Tibial artery (tissue), 4 donors: ENCODE results near the gene KDM6B.

ENCODE experiments used
- DNase-seq, 2 donors: peaks; one replicate each; pipeline ENCODE4 v3.0.0-alpha.2; 2019
- H3K27ac ChIP-seq, 2 donors: fragments of 200-600 bp; sonication (generic) in 1 of 2; 1 replicate in 1 of 2; 2 replicates in 1 of 2; pipeline ENCODE4 v1.5.1; 2018 to 2019; ENCODE audit warnings: mild to moderate bottlenecking in 1 of 2
- H3K27me3 ChIP-seq, 2 donors: fragments of 200-600 bp; sonication (generic) in 1 of 2; one replicate each; pipeline versions ENCODE4 v1.5.1 to v1.6.0; 2016 to 2019
- H3K36me3 ChIP-seq, 3 donors: fragments of 200-600 bp; sonication (generic) in 2 of 3; one replicate each; pipeline ENCODE4 v1.5.1; 2016 to 2019; ENCODE audit warnings: mild to moderate bottlenecking in 2 of 3
- H3K4me1 ChIP-seq, 4 donors: fragments of 200-600 bp; sonication (generic) in 2 of 4; 1 replicate in 3 of 4; 2 replicates in 1 of 4; pipeline ENCODE4 v1.5.1; 2016 to 2019
- H3K4me3 ChIP-seq, 2 donors: fragments of 200-600 bp; sonication (generic) in 1 of 2; 1 replicate in 1 of 2; 2 replicates in 1 of 2; pipeline ENCODE4 v1.5.1; 2018 to 2019; ENCODE audit warnings: mild to moderate bottlenecking in 2 of 2
- H3K9me3 ChIP-seq, 3 donors: fragments of 200-600 bp; sonication (generic) in 1 of 3; one replicate each; pipeline ENCODE4 v1.5.1; 2016 to 2019
- intact Hi-C: fragments of 100-400 bp; cut with DNase I; formaldehyde crosslinking; loops from one replicate; pipeline ENCODE4 v1.15.0; 2023; ENCODE audit warnings: low total_unique reads
- TF ChIP-seq, protein P1 (sequence below), 2 experiments: fragments of 200-600 bp in 1 of 2; fragments of 450-650 bp in 1 of 2; IDR thresholded peaks; one replicate each; pipeline ENCODE4 v1.5.1; 2017 to 2019; ENCODE audit warnings: antibody characterized with exemption in 2 of 2, mild to moderate bottlenecking in 1 of 2, moderate library complexity in 1 of 2

The KDM6B gene

DNA sequence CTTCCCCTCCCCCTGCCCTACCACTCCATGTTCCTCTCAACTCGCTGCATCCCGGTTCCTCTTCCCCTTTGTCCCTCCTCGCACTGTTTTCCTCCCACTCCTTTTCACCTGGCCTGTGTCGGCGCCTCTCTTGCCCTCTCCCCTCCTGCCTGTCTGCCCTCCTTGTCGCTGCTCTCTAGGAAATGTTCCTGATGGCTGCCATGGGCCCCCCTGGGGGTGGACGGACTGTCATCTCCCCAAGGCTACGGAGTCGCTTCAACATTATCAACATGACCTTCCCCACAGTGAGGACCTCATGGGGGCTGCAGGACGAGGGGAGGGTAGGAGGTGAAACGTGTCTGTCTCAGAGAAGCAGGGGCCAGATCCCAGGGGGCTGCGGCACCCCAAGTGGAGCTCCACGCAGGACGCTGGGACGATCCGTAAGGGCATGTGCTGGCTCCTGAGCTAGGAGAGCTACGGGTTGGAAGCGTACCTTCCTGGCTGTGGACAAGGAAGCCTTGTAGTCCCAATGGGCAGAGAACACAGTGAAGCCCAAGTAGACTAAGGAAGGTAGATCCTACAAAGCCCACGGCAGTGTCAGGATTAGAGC, 39.8 kb upstream of the KDM6B start:
- H3K27ac ChIP-seq: no peak overlapping the region
- intact Hi-C loops: no loop called here
- no peak overlapping the region for H3K4me3 ChIP-seq
- TF ChIP-seq, protein P1, sequence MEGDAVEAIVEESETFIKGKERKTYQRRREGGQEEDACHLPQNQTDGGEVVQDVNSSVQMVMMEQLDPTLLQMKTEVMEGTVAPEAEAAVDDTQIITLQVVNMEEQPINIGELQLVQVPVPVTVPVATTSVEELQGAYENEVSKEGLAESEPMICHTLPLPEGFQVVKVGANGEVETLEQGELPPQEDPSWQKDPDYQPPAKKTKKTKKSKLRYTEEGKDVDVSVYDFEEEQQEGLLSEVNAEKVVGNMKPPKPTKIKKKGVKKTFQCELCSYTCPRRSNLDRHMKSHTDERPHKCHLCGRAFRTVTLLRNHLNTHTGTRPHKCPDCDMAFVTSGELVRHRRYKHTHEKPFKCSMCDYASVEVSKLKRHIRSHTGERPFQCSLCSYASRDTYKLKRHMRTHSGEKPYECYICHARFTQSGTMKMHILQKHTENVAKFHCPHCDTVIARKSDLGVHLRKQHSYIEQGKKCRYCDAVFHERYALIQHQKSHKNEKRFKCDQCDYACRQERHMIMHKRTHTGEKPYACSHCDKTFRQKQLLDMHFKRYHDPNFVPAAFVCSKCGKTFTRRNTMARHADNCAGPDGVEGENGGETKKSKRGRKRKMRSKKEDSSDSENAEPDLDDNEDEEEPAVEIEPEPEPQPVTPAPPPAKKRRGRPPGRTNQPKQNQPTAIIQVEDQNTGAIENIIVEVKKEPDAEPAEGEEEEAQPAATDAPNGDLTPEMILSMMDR (IDR thresholded peaks at IDR 0.05): no peak
- H3K4me1 ChIP-seq: no peaks in the 10 kb centered on the region
- DNase-seq: no peak
- no peaks in the 10 kb centered on the region for H3K9me3 ChIP-seq
- H3K27me3 ChIP-seq: peaks cover 0 to 5% of the 10 kb centered on the region in 2 donors
- no peaks in the 10 kb centered on the region for H3K36me3 ChIP-seq

DNA sequence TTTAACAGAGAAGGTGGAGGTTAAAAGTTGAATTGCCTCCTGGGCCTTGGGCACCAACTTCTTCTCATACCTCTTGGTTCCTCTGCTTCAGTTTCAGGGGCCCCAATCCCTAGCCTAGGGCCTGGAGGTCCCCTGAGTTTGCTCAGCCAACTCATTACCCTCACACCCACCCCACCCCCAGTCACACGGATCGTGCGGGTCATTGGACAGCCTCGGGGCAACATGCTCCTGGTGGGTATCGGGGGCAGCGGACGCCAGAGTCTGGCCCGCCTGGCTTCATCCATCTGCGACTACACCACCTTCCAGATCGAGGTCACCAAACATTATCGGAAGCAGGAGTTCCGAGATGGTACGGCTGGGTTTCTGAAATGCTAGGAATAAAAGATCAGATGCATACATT, 36.0 kb upstream of the KDM6B start:
- H3K27me3 ChIP-seq: peaks cover 0 to 11% of the 10 kb centered on the region in 2 donors
- H3K36me3 ChIP-seq: no peaks in the 10 kb centered on the region
- no peak for DNase-seq
- no peak overlapping the region for H3K4me3 ChIP-seq
- no peaks in the 10 kb centered on the region for H3K9me3 ChIP-seq
- H3K27ac ChIP-seq: no peak overlapping the region
- H3K4me1 ChIP-seq: no peaks in the 10 kb centered on the region
- intact Hi-C loops: no loop called here
- TF ChIP-seq, protein P1 (IDR thresholded peaks at IDR 0.05): no peak

DNA sequence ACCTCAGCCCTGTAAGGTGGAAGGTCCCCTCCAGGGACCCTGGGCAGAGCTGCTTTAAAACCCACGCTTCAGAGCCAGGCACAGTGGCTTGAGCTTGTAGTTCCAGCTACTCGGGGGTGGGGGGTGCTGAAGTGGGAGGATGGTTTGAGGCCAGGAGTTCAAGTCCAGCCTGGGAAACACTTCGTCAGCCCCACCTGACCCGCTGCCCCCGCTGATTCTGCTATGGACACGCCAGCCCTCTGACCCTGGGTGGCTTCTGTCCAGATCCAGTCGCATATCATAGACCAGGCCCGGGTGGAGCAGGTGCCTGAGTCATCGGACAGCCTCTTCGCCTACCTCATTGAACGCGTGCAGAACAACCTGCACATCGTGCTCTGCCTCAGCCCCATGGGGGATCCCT, 35.2 kb upstream of the KDM6B start:
- Histone ChIP-seq H3K4me3 (no peak overlapping the region), H3K27ac (no peak overlapping the region), H3K4me1 (no peaks in the 10 kb centered on the region), H3K27me3 (peaks cover 0 to 13% of the 10 kb centered on the region in 2 donors), H3K9me3 (no peaks in the 10 kb centered on the region), H3K36me3 (no peaks in the 10 kb centered on the region)
- TF ChIP-seq, protein P1 (IDR thresholded peaks at IDR 0.05): no peak
- no peak for DNase-seq
- intact Hi-C loops: no loop called here

DNA sequence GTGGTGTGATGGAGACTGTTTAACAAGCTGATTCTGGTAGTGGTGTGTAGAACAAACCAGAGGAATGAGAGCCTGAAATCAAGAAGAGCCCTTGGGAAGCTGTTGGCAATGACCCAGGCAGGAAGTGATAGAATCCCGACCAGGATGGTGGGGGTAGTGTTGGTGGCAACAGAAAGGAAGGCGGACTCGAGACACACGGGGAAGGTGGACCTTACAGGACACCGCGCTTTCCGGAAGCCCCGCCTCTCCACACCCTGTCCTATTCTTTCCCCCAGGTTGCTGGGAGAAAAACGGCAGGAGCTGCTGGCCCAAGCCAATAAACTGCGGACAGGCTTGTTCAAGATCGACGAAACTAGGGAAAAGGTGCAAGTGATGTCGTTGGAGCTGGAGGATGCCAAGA, 30.0 kb upstream of the KDM6B start:
- H3K4me1 ChIP-seq: no peaks in the 10 kb centered on the region

DNA sequence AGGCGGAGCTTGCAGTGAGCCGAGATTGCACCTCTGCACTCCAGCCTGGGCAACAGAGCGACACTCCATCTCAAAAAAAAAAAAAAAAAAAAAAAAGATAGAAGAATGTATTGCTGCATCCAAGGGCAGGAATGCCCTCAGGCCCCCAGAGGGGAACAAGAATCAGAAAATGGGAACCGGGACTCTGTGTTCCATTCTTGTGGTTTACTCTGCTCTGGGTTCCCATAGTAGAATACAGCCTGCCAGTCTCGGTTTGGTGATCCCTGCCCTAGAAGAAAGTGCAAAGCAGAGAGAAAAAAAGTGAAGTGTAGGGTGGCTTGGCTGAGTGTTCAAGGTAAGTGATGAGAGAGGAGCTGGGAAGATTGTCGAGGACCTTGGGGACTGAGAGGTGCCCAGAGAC, 27.4 kb upstream of the KDM6B start:
- no peak overlapping the region for H3K4me3 ChIP-seq
- no peaks in the 10 kb centered on the region for H3K9me3 ChIP-seq
- H3K4me1 ChIP-seq: no peaks in the 10 kb centered on the region
- no peak overlapping the region for H3K27ac ChIP-seq
- H3K36me3 ChIP-seq: no peaks in the 10 kb centered on the region
- peaks cover 0 to 36% of the 10 kb centered on the region in 2 donors for H3K27me3 ChIP-seq
- TF ChIP-seq, protein P1 (IDR thresholded peaks at IDR 0.05): no peak
- intact Hi-C loops: no loop called here
- DNase-seq: no peak

More for the DNA sequence above, 30.0 kb upstream of the KDM6B start:
- Histone ChIP-seq H3K36me3 (no peaks in the 10 kb centered on the region), H3K9me3 (no peaks in the 10 kb centered on the region), H3K27ac (no peak overlapping the region), H3K27me3 (peaks cover 0 to 29% of the 10 kb centered on the region in 2 donors), H3K4me3 (no peak overlapping the region)
- TF ChIP-seq, protein P1 (IDR thresholded peaks at IDR 0.05): no peak
- intact Hi-C loops: no loop called here
- DNase-seq: no peak

DNA sequence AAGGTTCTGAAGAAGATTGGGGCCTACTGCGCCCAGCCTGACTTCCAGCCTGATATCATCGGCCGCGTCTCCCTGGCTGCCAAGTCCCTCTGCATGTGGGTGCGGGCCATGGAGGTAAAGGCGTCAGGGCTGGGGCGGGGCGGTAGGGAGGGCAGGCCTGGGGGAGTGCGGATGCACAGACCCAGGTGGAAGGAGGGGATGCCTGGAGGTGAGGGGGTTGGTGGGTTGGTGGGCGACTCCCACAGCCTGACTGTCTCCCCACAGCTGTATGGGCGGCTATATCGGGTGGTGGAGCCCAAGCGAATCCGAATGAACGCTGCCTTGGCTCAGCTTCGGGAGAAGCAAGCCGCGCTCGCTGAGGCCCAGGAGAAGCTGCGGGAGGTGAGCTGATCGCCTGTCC, 26.8 kb upstream of the KDM6B start:
- H3K27me3 ChIP-seq: peaks cover 0 to 34% of the 10 kb centered on the region in 2 donors
- TF ChIP-seq, protein P1 (IDR thresholded peaks at IDR 0.05): no peak
- no peak overlapping the region for H3K27ac ChIP-seq
- no peaks in the 10 kb centered on the region for H3K36me3 ChIP-seq
- H3K9me3 ChIP-seq: no peaks in the 10 kb centered on the region
- intact Hi-C loops: no loop called here
- H3K4me1 ChIP-seq: no peaks in the 10 kb centered on the region
- H3K4me3 ChIP-seq: no peak overlapping the region
- DNase-seq: no peak
